Pancreas (tissue), 10 donors: Measurements from ENCODE around the gene GUK1. TPM values are rescaled to one million over a fixed set of nuclear protein-coding genes. Genes with fewer than 3 reads are reported as not detected.

Experiments used
- ATAC-seq, 4 donors: fragments of 200-7000 bp; cut with Tn5 transposase; one replicate each; pipeline versions ENCODE4 v1.8.0 to v1.9.1; 2020; ENCODE audit warnings: mild to moderate bottlenecking in 4 of 4, moderate library complexity in 4 of 4
- DNase-seq, 6 donors: peaks; one replicate each; pipeline ENCODE4 v3.0.0-alpha.2; 2020
- FAIRE-seq: peaks from 2 replicates; lab custom pipeline; 2012; peaks lifted over from hg19 to GRCh38; lab: Jason Lieb, UNC
- H3K27ac ChIP-seq, 4 donors: fragments of 200-600 bp; sonication (generic); 1 replicate in 3 of 4; 2 replicates in 1 of 4; pipeline versions ENCODE4 v1.5.0 to v1.8.0; 2020
- H3K27me3 ChIP-seq, 4 donors: fragments of 200-600 bp; one replicate each; pipeline ENCODE4 v1.8.0; 2021
- H3K36me3 ChIP-seq, 3 donors: fragments of 200-600 bp; sonication (generic) in 1 of 3; one replicate each; pipeline versions ENCODE4 v1.5.0 to v1.8.0; 2020 to 2021
- H3K4me1 ChIP-seq, 3 donors: fragments of 200-600 bp; one replicate each; pipeline ENCODE4 v1.8.0; 2021
- H3K4me3 ChIP-seq, 4 donors: fragments of 200-600 bp; sonication (generic) in 2 of 4; one replicate each; pipeline versions ENCODE4 v1.5.0 to v1.8.0; 2020 to 2021
- H3K9me3 ChIP-seq, 4 donors: fragments of 200-600 bp; one replicate each; pipeline ENCODE4 v1.8.0; 2021
- WGBS, 2 donors: extraction: QIAGEN DNeasy Blood & Tissue Kit; methylation state at CpG; one replicate each; pipeline ENCODE4 v1.1.7; 2013; 5-methylcytosine and 5-hydroxymethylcytosine counted together
- intact Hi-C, 3 donors: fragments of 100-400 bp; cut with DNase I; formaldehyde crosslinking; loops; one replicate each; pipeline versions ENCODE4 v1.11.1 to v1.14.2; 2022
- polyA plus RNA-seq, 2 donors: library from polyadenylated mRNA; stranded (reverse); fragments of 200-250 nt; gene quantifications; one replicate each; pipeline ENCODE4 v1.2.3, GENCODE V29; 2013
- total RNA-seq, 6 donors: library from RNA; stranded (reverse); fragmentation: NEBNext Ultra II Directional in 4 of 6; extraction: Animal tissue kit (Norgen Biotek cat#: 25700) in 4 of 6; gene quantifications; one replicate each; pipeline versions ENCODE4 v1.2.1 to v1.2.4, GENCODE V29; 2021 to 2023
- TF ChIP-seq, protein P1 (sequence below), 4 donors: fragments of 200-600 bp; sonication (generic) in 3 of 4; IDR thresholded peaks; one replicate each; pipeline versions ENCODE4 v1.5.0 to v1.8.0; 2021; ENCODE audit warnings: antibody characterized with exemption in 4 of 4
- donor health status: healthy with polysubstance abuse.
- donor health status: DM: no; HTN: no; CAD: no; lungs with moderate emphysema.
- donor health status: DM: no; HTN: no; CAD: no.
- donor health status: control.
- donor health status: control.
- donor health status: Bipolar disorder and iron deficiency.
- donor health status: DM: yes; HTN: yes; CAD: no.
- donor health status: DM: no; HTN: no; CAD: no.
- donor health status: DM: no; HTN: no; CAD: no.
- donor health status: DM: yes; HTN: yes; CAD: no.

Gene GUK1
- total and polyA plus RNA-seq, 8 donors = 71.5 to 317 (median 101) TPM

DNA sequence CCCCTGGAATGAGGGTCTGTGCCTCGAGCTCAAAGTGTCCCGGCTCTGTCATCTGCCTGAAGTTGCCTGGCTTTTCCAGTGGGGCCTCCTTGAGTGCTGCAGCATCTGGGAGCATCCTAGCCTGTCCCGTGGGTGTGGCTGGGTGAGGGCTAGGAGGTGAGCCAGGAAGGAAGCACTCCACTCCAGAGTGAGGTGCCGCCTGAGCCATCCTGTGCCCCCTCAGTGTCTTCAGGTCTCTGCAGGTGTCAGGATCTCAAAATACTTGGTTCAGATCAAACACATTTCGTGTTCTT is 37.0 kb downstream of the GUK1 start:
- H3K4me3 ChIP-seq = no peak overlapping the region
- peaks cover 0 to 4% (median 0%) of the 10 kb centered on the region in 3 donors for H3K36me3 ChIP-seq
- TF ChIP-seq, protein P1, sequence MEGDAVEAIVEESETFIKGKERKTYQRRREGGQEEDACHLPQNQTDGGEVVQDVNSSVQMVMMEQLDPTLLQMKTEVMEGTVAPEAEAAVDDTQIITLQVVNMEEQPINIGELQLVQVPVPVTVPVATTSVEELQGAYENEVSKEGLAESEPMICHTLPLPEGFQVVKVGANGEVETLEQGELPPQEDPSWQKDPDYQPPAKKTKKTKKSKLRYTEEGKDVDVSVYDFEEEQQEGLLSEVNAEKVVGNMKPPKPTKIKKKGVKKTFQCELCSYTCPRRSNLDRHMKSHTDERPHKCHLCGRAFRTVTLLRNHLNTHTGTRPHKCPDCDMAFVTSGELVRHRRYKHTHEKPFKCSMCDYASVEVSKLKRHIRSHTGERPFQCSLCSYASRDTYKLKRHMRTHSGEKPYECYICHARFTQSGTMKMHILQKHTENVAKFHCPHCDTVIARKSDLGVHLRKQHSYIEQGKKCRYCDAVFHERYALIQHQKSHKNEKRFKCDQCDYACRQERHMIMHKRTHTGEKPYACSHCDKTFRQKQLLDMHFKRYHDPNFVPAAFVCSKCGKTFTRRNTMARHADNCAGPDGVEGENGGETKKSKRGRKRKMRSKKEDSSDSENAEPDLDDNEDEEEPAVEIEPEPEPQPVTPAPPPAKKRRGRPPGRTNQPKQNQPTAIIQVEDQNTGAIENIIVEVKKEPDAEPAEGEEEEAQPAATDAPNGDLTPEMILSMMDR (IDR thresholded peaks at IDR 0.05) = no peak
- H3K9me3 ChIP-seq = no peaks in the 10 kb centered on the region
- intact Hi-C loops = no loop called here
- no peaks in the 10 kb centered on the region for H3K27me3 ChIP-seq
- no peak for DNase-seq
- 90% methylated on average over 5 of the region's 5 CpGs for WGBS, 2 donors
- no peak for ATAC-seq
- H3K4me1 ChIP-seq = no peaks in the 10 kb centered on the region
- no peak overlapping the region for H3K27ac ChIP-seq
- no peak for FAIRE-seq

DNA sequence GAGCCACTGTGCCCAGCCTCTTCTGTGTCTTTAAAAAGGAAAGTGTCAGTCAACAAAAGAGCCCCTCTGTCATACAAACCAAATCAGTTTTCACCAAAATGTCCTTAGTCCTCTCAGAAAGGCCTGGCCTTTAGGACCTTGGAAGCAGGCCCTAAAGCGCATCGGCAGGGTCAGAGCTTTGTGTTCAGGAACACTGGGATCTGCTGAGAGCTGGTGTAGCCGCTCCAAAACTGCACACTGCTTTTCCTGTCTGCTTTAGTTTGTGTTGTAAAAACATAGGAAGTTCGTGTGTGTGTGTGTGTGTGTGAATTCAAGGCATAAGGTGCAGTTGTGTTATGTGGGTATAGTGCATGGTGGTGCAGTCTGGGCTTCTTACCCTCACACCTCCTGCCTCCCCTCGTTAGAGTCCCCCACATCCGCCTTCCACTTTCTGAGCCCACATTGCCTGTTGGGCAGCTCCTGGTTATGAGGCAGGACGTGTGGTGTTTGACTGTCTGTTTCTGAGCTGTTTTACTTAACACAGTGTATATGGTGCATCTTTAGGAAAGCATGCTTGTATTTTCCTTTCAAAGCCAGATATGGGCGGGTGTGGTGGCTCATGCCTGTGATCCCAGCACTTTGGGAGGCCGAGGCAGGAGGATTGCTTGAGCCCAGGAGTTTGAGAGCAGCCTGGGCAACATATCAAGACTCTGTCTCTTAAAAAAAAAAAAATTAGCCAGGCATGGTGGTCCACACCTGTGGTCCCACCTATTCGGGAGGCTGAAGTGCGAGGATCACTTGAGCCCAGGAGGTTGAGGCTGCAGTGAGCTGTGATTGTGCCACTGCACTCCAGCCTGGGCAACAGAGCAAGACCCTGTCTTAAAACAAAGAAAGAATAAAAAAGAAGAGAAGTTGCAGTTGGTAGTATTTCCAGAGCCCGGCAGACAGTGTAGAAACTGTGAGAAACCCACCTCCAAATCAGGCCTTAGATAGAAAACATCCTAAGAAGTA is 37.9 kb downstream of the GUK1 start:
- FAIRE-seq (no peak), ATAC-seq (no peak), DNase-seq (no peak)
- intact Hi-C loops = no loop called here
- 87 to 93% methylated on average over 12 of the region's 12 CpGs for WGBS, 2 donors
- Histone ChIP-seq H3K27ac (no peak overlapping the region), H3K4me1 (no peaks in the 10 kb centered on the region), H3K27me3 (no peaks in the 10 kb centered on the region), H3K9me3 (no peaks in the 10 kb centered on the region), H3K36me3 (peaks cover 0 to 4% (median 0%) of the 10 kb centered on the region in 3 donors), H3K4me3 (no peak overlapping the region)
- TF ChIP-seq, protein P1 (IDR thresholded peaks at IDR 0.05) = no peak

- WGBS, 2 donors = 87 to 89% methylated on average over 12 of the region's 12 CpGs
- Histone ChIP-seq H3K27ac (no peak overlapping the region), H3K4me3 (no peak overlapping the region), H3K9me3 (no peaks in the 10 kb centered on the region), H3K27me3 (no peaks in the 10 kb centered on the region), H3K4me1 (no peaks in the 10 kb centered on the region), H3K36me3 (peaks cover 0 to 4% (median 0%) of the 10 kb centered on the region in 3 donors)
- FAIRE-seq = no peak
- no peak for ATAC-seq
- DNase-seq = no peak
- TF ChIP-seq, protein P1 (IDR thresholded peaks at IDR 0.05) = no peak
- intact Hi-C loops = no loop called here
Observed at GRCh38 chr1:228178737-228179684, 38.9 kb downstream of the GUK1 start.

DNA sequence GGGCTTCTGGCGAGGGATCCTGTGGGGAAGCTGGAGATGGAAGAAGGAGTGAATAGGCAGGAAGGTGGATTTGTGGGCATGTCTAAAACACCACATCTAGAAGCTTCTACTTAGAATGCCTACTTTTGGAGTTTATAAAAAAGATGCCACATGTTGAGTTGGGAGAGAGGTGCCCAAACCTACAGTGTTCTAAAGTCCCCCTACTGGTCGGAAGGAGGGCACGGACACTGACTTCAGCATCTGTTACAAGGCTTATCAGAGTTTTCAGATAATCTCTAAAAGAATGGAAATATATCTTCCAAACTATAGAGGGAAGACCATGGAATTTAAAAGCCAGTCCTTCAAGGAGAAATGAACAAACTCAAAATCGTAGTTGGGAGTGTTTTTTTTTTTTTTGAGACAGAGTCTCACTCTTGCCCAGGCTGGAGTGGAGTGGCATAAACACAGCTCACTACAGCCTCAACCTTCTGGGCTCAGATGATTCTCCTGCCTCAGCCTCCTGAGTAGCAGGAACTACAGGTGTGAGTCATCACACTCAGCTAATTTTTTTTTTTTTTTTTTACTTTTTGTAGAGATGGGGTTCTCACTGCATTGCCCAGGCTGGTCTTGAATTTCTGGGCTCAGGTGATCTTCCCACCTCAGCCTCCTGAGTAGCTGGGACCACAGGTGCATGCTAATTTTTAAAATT is 40.3 kb downstream of the GUK1 start:
- Histone ChIP-seq H3K4me1 (no peaks in the 10 kb centered on the region), H3K36me3 (no peaks in the 10 kb centered on the region), H3K27me3 (no peaks in the 10 kb centered on the region), H3K9me3 (no peaks in the 10 kb centered on the region), H3K4me3 (no peak overlapping the region), H3K27ac (no peak overlapping the region)
- WGBS, 2 donors = 79 to 90% methylated on average over 4 of the region's 4 CpGs
- FAIRE-seq (no peak), DNase-seq (no peak), ATAC-seq (peak in 1 of 4 donors; percentile 43)
- intact Hi-C loops = no loop called here
- TF ChIP-seq, protein P1 (IDR thresholded peaks at IDR 0.05) = no peak
